ENCODE measurements around the gene HSPG2.
"Not testable (repeated sequence)": the region's sequence is repeated elsewhere in the genome, so short reads cannot be mapped to it uniquely, and the experiment has no call there.

The HSPG2 gene

DNA sequence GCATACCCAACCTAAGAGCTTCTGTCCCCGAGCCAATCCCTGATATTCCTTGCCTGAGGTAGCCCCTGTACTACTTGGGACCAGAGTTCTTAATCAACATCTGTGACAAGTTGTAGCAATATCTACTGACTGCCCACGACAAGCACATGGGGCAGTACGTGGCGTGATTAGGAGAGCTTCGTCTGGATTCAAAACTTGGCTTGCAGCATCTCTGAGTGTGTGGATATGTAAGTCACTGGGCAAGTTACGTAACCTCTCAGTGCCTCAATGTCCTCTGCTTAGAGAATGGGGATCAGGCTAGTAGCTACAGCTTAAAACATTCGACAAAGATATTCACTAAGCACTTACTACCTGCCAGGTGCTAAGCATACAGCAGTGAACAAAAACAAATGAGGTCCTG lies 5.0 kb downstream of the HSPG2 start:
- DNase-seq (ENCODE audit: low read depth): no peak

DNA sequence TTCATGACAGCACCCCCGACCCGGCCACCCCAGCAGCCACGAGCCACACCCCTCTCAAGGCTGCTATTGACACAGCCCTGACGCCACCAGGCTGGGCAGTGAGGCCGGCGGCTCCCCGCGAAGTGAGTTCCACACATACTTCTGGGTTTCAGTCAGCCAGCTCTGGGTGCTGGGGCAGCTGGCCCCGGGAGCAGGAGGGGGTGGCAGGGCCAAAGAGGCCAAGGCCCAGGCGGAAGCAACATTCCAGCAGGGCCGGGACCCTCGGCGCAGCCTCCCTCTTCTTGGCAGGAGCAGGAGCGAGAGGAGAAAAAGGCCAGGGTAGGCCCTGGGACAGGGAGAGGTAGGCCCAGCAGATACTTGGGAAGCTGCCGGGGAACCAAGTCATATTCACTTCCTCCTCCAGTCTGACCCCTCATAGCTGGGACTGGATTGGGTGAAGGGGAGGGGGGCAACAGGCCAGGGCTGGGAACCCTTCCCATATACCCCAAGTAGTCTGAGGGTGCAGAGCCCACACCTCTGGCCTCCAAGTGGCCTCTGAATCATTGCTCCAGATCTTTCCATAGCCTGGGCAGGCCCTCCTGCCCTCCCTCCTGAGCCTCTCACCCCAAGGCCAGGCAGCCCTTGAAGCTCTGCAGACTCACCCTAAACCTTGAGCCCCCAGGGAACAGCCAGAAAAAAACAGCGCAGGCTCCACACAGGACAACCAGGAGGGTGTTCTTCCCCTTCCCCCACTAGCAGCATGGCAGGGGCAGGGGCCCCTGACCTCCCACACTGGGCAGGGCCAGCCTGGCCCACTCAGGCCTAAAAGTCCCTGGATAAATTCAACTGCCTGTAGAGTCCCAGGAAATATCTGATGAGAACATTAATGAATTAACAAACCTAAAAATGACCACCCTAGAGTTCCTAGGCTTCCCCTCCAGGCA lies 5.7 kb downstream of the HSPG2 start:
- no peak for DNase-seq (ENCODE audit: low read depth)

DNA sequence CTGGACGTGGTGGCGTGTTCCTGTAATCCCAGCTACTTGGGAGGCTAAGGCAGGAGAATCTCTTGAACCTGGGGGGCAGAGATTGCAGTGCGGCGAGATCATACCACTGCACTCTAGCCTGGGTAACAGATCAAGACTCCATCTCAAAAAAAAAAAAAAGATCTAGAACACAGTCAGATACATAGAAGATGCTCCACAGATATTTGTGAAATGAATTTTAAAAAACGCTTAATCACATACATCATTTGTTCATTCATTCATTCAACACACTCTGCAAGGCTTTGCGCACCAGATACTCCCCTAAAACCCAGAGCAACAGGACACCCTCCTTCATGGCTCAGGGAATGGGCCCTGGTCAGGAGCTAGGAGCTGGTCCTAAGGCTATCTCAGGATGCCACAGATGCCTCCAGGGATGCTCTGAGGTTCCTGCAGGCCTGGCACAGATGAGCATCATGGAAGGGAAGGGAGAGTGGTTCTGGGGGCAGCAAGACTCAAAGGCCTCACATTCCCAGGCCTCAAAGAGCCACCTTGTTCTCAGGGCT lies 6.4 kb downstream of the HSPG2 start:
- no peak for DNase-seq (ENCODE audit: low read depth)

DNA sequence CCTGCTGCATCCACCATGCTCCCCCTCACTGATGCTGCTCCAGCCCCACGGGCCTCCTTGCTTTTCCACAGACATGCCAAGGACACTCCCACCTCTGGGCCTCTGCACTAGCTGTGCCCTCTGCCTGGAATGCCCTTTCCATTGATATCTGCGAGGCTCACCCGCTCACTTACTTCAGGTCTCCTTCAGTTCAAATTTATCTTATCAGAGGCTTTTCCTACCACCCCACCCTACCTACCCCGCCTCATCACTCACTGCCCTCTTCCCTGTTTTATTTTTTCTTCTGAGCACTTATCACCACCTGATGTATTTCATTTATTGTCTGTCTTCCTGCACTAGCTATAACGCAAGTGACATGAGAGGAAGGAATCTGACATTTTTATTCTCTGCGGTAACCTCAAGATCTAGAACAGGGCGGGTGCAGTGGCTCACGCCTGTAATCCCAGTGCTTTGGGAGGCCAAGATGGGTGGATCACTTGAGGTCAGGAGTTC lies 7.0 kb downstream of the HSPG2 start:
- DNase-seq (ENCODE audit: low read depth): no peak

DNA sequence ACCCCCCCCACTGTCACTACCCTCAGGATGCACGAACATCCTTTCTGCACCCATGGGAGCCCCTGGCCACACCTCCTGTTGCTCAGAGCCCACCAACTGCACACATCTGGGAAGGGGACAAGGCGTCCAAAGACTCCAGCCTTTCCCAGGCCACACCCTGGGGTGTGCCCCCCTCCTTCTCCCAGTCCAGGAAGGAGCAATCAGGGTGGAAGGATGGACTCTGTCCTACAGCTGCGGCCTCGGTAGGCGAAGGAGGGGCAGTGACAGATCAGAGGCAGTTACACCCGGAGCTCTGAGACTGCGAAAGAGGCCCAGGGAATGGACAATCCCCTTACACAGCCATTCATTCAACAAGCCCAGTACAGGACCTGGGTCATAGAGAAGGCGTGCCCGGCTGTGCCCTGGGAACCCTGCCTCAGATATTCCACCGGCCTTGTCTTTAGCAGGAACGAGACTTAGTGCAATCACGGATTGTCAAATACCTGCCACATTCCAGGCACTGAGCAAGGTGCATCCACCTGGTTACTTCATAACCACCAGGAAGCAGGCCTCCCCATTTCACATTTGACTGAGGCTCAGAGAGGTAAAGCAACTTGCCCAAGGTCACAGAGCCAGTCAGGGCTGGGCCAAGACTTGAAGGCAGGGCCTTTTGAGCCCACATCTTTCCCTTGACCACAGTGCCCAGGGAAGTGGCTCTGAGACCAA lies 9.4 kb downstream of the HSPG2 start:
- DNase-seq (ENCODE audit: low read depth): no peak

DNA sequence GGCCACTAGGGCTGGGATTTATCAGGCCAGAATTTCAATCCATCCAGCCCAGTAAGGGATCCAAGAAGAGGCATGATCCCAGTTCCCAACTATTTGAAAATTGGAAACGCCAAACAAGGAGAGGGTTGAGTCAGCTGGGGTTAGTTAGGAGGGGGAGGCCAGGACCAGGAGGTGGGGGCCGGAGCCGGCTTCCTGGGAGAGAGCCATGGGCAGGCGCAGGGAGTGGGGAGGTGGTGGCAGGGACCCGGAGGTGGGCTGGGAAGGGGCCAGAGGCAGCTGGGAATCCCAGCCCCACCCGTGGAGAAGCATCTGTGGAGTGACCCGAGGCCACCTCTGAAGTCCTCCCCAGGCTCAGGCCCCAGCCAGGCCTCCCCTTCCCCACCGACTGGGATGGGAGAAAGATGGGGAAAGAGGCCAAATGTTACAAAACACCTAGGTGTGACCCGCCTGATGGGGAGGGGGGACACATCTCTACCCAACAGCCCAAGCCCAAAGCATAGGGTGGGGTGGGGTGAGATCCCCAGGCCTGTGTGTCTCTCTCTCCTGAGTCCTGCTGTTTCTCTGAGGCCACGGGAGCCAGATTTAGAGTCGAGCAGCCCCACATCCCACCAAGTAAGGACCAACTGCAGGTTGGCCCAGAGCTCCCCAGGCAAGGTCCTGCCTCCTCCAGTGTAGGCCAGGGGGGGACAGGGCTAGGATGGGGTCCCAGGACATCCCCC lies 10.1 kb downstream of the HSPG2 start:
- no peak for DNase-seq (ENCODE audit: low read depth)

DNA sequence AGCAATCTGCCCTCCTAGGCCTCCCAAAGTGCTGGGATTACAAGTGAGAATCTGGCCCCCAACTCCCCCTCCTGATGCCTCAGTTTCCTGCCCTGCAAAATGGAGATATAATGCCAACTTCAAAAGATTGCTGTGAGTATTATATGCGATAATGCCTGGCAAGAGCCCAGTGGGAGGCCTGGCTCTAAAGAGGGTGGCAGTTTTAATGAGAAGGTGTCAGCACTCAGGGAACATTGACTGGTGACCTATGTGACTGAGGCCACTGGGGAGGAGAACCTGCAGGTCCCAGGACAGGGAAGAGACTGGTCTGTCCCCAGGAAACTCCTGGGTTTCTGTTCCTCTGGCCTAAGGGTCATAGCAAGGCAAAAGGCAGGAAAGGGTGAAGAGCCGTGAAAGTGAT lies 11.0 kb downstream of the HSPG2 start:
- DNase-seq (ENCODE audit: low read depth): no peak

DNA sequence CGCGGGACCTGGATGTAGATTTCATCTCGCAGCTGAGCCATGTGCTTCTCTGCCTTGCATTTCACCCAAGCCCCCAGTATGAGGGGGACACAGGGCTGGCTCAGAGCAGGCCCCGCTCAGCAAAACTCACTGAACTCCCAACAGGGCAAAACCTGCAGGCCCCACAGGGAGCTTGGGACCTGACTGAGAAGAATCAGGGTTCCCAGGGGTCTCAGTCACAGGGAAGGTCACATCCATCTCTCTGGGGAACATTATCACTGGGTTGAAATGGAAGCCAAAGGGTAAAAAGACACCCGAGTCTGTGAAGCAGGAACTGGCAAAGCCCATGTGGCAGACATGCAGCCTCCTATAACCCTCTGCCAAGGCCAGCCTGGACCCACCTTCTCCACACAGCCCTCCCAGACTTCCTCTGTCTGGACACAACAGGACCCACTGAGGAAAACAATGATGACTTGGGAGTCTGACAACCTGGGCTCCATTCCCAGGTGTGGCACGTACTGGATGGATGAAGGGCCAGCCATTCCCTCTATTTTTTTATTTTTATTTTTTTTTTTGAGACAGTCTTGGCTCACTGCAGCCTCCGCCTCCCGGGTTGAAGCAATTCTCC lies 11.7 kb downstream of the HSPG2 start:
- no peak for DNase-seq (ENCODE audit: low read depth)

DNA sequence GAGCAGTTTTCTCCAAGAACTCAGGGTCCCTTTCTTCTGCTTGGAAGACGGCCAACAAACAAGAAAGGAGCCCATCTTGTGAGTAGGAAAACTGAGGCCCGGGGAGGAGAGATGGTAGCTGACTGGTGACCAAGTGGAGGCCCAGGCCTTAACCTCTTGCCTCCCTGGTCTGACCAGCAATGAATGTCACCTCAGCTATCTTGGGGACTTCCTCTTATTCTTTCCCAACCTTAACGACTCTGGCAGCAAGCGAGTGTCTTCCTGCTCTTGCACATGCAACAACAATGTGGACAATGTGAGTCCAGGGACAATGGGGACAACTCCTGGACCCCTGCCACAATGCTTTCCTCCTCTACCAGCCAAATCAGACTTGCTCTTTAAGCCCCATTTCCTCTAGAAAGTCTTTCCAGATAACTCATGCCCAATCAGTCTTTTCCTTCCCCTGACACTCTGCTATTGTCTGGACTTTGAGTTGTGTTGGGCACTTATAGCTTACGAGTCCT lies 12.6 kb downstream of the HSPG2 start:
- DNase-seq (ENCODE audit: low read depth): no peak

DNA sequence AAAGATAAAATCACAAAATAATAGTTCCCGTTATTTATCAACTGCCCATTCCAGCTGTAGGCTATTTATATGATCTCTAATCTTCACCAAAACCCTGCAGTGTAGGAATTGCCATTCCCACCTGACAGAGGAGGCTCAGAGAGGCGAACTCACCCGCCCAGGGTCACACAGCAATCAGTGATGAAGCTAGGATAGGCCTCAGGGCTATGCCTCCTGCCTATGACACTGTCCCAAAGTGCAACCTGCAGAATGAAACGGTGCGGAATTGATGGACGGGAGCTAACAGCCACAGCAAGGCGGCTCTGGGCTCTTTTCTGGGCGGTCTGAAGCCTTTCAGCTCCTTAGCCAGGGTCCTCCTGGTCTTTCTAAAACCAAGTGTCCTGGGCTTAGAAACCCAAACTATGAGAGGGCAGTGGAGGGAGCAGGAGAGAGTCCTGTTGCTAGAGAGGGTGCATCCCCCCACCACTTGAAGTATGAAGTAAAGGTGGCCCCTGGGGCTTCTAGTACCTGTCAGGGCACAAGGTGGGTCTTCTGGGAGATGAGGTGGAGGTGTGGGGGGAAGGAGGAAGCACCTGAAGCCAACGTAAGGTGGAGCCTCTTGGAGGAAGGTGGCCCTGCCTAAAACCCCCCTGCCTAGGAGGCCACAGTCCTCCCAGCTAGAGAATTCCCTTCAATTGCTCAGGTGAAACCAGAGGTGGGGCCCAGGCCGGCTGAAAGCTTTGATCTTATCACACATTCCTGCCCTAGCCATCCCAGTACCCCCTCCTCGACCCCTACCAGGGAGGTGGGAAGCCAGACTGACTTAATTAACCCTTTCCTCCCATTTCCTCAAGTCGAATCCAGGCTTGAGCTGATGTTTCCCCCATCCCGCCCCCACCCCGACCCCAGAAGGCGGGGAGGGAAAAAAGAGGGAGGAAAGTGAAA lies 14.8 kb downstream of the HSPG2 start:
- no peak for DNase-seq (ENCODE audit: low read depth)

DNA sequence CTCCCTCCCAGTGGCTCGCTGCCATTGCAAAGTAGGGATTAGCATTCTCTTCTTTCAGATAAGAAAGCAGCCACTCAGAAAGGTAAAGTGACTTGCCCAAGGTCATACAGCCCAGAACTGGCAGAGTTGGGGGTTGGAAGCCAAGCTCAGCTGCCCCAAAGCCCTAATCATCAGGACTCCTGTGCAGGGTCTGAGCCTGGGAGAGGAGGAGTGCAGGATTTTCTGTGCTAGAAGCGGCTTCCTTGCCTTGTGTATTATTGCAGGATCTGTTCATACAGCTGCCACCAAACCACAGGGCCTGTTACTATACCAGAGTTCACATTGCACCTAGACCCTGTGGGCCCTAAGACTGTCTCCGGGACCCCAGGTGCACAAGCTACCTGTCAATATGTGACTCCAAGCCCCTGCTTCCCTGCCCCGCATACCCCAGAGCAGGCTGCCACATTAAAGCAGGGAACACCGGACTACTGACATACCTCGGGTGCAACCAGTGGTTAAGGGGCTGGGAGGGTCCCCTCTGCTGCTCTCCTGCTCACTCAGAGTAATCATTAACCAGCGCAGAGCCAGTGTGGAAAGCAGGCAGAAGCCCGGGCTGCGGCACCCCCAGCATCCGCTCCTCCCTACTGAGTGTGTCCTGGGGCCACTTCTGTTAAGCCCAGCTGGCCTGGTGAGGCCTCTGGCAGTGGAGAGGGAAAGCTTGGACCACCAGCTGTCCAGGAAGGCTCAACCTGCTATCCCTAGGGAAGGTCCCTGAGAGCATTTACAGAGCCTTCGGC lies 15.8 kb downstream of the HSPG2 start:
- no peak for DNase-seq (ENCODE audit: low read depth)

DNA sequence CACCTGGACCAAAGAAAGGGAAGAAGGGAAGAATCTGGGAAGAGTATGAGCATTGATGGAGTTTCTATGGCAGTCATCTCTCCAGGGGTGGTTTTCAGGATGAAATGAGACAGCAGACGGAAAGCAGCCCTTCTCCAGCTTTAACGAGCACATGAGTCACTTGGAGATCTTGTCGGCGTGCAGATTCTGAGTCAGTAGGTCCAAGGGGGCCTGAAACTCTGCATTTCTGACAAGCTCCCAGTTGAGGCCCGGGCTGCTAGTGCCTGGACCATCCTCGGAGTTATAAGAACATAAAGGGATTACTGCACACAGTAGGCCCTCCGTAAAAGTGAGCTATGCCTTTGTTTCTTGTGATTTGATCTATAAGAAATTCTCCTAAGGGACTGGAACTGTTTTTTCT lies 17.6 kb downstream of the HSPG2 start:
- no peak for DNase-seq (ENCODE audit: low read depth)

DNA sequence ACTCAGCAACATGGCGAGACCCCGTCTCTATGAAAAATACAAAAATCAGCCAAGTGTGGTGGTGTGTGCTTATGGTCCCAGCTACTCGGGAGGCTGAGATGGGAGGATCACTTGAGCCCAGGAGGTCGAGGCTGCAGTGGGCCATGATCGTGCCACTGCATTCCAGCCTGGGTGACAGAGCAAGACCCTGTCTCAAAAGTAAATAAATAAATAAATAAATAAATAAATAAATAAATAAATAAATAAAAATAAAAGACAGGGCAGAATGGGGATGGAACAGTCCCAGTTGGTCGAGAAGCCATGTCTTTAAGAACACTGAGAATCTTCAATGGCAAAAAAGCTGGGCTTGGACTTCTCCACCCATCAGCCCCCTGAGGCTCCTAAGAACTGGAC lies 19.9 kb downstream of the HSPG2 start:
- not testable (repeated sequence) for DNase-seq (ENCODE audit: low read depth)

DNA sequence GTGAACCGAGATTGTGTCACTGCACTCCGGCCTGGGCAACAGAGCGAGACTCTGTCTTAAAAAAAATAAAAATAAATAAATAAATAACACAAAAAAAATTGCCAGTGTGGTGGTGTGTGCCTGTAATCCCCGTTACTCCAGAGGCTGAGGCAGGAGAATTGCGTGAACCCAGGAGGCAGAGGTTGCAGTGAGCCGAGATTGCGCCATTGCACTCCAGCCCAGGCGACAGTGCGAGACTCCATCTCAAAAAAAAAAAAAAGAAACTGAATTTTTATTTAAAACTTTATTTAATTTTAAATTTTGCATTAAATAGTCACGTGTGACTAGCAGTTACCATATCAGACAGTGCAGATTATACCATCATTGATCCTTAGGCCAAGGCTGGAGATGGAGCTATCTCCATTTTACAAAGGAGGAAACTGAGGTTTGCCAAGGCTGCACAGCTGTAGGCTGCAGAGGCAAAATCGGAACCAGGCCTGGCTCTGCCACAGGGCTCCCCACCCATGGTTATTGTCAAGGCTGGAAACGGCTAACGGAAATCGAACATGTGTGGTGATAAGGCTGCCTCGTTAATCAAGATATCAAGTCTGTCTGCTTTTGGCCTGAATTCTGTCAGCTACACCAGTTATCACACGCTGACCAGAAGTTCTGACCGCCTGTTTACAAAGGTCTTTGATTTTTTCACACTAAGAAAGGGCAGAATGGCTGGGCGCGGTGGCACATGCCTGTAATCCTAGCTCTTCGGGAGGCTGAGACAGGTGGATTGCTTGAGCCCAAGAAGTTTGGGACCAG lies 20.5 kb downstream of the HSPG2 start:
- DNase-seq (ENCODE audit: low read depth): no peak

DNA sequence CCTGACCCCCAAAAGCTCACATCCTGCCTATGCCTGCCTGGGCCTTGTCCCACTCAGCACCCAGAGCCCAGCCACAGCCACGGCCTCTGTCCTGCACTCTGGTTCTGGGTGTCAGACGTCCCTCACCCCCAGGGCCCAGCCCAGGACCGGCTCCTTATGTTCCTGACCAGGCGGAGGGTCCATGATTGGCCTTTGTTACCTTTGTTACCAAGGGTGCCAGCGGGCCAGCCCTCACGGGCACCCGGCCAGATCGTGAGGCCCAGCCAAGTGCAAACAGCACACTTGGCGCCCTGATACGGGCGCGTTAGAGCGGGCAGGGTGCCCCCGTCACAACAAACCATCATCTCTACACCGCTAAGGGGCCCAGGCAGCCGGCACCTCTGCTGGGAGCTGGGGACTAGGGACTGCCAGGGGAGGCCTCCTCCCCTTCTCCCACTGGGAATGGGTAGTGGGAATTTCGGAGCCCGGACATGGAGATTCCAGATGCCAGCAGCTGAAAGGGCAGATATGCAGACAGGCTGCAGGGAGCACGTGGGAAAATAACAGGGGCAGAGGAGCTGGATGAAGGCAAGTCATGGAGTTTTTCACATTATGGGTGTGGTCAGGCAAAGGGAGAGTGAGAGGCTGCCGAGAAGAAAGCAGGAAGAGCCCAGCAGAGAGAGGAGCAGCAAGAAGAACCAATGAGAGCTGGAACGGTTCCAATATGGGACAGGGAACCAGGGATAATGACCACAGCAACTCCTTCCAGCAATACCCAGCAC lies 22.1 kb downstream of the HSPG2 start:
- no peak for DNase-seq (ENCODE audit: low read depth)

DNA sequence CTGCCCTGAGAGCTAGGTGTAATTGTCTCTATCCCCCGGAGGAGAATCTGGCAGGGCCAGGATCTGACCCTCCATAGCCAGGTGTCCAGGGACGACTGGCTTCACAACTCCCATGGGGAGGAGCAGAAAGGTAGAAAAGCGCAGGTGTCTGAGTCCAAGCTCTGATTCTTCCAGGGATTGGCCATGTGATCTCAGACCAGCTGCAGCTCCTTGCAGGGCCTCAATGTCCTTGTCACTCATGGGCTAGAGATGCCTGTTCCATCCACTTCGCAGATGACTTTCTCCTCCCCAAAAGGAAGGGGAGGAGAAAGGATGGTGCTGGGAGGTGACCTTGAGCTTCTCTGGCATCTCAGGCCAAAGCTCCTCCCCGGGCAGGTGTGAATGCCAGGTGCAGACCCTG lies 22.7 kb downstream of the HSPG2 start:
- no peak for DNase-seq (ENCODE audit: low read depth)

DNA sequence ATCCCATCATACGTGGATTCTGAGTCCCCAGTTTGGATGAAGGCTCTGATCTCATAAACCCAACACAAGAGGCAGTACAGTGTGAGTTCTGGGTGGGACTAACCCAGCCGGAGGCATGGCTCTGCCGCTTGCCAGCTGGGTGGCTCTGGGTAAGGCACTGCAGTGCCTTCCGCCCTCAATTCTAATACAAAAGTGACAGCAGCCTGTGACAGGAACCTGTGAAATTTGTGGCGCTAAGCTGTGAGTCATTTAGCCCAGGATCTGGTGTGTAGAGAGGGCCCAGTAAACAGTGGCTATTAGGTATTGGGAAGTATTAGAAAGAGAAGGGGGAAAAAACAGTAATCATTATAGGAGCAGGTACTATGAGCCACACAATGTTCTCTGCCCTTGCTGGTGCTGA lies 23.3 kb downstream of the HSPG2 start:
- no peak for DNase-seq (ENCODE audit: low read depth)

DNA sequence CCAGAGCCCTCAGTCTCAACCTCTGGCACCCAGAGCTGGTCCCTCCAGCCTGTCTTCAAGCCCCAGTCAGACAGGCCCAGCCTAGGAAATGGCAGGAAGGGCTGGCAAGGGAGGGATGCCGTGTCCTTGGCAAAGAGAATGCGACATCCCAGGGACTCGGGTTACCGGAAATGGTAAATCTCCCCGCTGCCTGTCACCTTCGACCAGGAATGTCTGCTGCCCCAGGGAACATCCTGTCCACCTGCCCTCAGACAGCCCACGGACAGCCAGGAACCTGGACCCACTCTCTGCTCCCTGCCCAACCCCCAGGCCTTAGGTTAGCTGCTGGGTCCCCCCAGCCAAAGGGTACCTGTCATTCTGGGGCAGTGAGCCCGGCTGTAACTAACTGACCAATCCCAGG lies 23.9 kb downstream of the HSPG2 start:
- DNase-seq (ENCODE audit: low read depth): no peak
